PC-9 (cell line): ENCODE results near the gene SLC26A11.

Experiments used
- EZH2 ChIP-seq: fragments of 200-600 bp; sonication (generic); IDR thresholded peaks from 2 replicates; pipeline ENCODE4 v1.8.0; 2017; ENCODE audit warnings: antibody characterized with exemption, low read depth
- TF ChIP-seq, protein P1 (sequence below): fragments of 200-600 bp; sonication (generic); conservative IDR thresholded peaks from 2 replicates; pipeline ENCODE4 v1.6.1; 2017; ENCODE audit warnings: mixed run types, antibody characterized with exemption, mild to moderate bottlenecking, moderate library complexity

DNA sequence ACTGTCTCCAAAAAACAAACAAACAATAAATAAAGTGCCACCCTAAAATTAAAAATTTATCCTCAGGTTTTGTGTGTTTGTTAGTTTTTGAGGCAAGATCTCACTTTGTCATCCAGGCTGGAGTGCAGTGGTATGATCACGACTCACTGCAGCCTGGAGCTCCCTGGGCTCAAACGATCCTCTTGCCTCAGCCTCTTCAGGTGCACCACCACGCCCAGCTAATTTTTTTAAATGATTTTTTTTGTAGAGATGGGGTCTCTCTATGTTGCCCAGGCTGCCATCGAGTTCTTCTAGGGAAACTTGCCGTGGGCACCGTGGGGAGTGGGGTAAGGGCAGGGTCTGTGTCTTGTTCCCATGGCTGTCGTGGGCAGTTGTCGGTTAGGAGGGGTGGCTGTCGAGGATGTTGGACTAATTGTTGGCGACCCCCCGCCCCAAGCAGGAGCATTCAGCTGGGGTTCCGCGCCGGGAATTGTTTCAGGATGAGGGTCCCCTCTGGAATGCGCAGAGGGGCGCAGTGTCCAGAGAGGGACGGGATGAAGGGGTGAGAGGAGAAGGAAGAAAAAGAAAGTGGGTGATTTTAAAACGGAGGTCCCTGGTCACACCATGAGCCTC, 39.3 kb downstream of the SLC26A11 start:
- TF ChIP-seq, protein P1, sequence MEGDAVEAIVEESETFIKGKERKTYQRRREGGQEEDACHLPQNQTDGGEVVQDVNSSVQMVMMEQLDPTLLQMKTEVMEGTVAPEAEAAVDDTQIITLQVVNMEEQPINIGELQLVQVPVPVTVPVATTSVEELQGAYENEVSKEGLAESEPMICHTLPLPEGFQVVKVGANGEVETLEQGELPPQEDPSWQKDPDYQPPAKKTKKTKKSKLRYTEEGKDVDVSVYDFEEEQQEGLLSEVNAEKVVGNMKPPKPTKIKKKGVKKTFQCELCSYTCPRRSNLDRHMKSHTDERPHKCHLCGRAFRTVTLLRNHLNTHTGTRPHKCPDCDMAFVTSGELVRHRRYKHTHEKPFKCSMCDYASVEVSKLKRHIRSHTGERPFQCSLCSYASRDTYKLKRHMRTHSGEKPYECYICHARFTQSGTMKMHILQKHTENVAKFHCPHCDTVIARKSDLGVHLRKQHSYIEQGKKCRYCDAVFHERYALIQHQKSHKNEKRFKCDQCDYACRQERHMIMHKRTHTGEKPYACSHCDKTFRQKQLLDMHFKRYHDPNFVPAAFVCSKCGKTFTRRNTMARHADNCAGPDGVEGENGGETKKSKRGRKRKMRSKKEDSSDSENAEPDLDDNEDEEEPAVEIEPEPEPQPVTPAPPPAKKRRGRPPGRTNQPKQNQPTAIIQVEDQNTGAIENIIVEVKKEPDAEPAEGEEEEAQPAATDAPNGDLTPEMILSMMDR: no peak
- no peak for TF ChIP-seq EZH2
